Left lung (tissue), 10 donors: Measurements from ENCODE around the gene SMIM22. TPM values are rescaled to one million over a fixed set of nuclear protein-coding genes. Genes with fewer than 3 reads are reported as not detected.

ENCODE experiments used
- ATAC-seq: fragments of 200-7000 bp; cut with Tn5 transposase; one replicate; pipeline ENCODE4 v1.9.1; 2020; ENCODE audit warnings: moderate library complexity
- DNase-seq, 4 donors: peaks; one replicate each; pipeline ENCODE4 v3.0.0-alpha.2; 2013 to 2020
- H3K27ac ChIP-seq, 2 donors: fragments of 200-600 bp; sonication (generic) in 1 of 2; one replicate each; pipeline versions ENCODE4 v1.5.0 to v1.8.0; 2020 to 2021
- H3K27me3 ChIP-seq, 2 donors: fragments of 200-600 bp; sonication (generic) in 1 of 2; one replicate each; pipeline versions ENCODE4 v1.5.0 to v1.8.0; 2020 to 2021
- H3K36me3 ChIP-seq, 2 donors: fragments of 200-600 bp; sonication (generic) in 1 of 2; one replicate each; pipeline versions ENCODE4 v1.5.0 to v1.8.0; 2020 to 2021
- H3K4me1 ChIP-seq, 2 donors: fragments of 200-600 bp; one replicate each; pipeline ENCODE4 v1.8.0; 2021
- H3K4me3 ChIP-seq, 2 donors: fragments of 200-600 bp; sonication (generic) in 1 of 2; one replicate each; pipeline versions ENCODE4 v1.5.0 to v1.8.0; 2020 to 2021; ENCODE audit warnings: mild to moderate bottlenecking in 1 of 2
- H3K9me3 ChIP-seq, 2 donors: fragments of 200-600 bp; sonication (generic) in 1 of 2; one replicate each; pipeline versions ENCODE4 v1.5.0 to v1.8.0; 2020 to 2021
- intact Hi-C, 2 donors: fragments of 100-400 bp; cut with DNase I; formaldehyde crosslinking; loops; one replicate each; pipeline versions ENCODE4 v1.11.2 to v1.14.2; 2022
- polyA plus RNA-seq, 6 donors: library from polyadenylated mRNA; unstranded; fragments of 120-200 nt; gene quantifications; one replicate each; pipeline ENCODE4 v1.2.1, GENCODE V29; 2013; ENCODE audit not compliant: insufficient read length in 6 of 6
- total RNA-seq, 2 donors: library from RNA; stranded (reverse); fragmentation: NEBNext Ultra II Directional; extraction: Animal tissue kit (Norgen Biotek cat#: 25700); gene quantifications; one replicate each; pipeline ENCODE4 v1.2.1, GENCODE V29; 2021
- TF ChIP-seq, protein P1 (sequence below), 2 donors: fragments of 200-600 bp; sonication (generic) in 1 of 2; IDR thresholded peaks; one replicate each; pipeline versions ENCODE4 v1.5.0 to v1.8.0; 2021; ENCODE audit warnings: antibody characterized with exemption in 2 of 2
- donor health status: DM: no; HTN: yes; CAD: no.
- donor health status: DM: no; HTN: no; CAD: no.

Gene SMIM22
- total and polyA plus RNA-seq, 8 donors, result 3.4 to 40.5 (median 4.5) TPM

GRCh38 chr16:4832698-4833343, 37.7 kb downstream of the SMIM22 start:
- H3K4me3 ChIP-seq, result no peak overlapping the region
- no peak overlapping the region for H3K27ac ChIP-seq
- intact Hi-C loops, result no loop called here
- peaks cover 7 to 99% of the 10 kb centered on the region in 2 donors for H3K36me3 ChIP-seq
- H3K9me3 ChIP-seq, result no peaks in the 10 kb centered on the region
- no peaks in the 10 kb centered on the region for H3K27me3 ChIP-seq
- H3K4me1 ChIP-seq, result no peaks in the 10 kb centered on the region
- no peak for DNase-seq
- no peak for ATAC-seq
- TF ChIP-seq, protein P1, sequence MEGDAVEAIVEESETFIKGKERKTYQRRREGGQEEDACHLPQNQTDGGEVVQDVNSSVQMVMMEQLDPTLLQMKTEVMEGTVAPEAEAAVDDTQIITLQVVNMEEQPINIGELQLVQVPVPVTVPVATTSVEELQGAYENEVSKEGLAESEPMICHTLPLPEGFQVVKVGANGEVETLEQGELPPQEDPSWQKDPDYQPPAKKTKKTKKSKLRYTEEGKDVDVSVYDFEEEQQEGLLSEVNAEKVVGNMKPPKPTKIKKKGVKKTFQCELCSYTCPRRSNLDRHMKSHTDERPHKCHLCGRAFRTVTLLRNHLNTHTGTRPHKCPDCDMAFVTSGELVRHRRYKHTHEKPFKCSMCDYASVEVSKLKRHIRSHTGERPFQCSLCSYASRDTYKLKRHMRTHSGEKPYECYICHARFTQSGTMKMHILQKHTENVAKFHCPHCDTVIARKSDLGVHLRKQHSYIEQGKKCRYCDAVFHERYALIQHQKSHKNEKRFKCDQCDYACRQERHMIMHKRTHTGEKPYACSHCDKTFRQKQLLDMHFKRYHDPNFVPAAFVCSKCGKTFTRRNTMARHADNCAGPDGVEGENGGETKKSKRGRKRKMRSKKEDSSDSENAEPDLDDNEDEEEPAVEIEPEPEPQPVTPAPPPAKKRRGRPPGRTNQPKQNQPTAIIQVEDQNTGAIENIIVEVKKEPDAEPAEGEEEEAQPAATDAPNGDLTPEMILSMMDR (IDR thresholded peaks at IDR 0.05), result no peak

DNA sequence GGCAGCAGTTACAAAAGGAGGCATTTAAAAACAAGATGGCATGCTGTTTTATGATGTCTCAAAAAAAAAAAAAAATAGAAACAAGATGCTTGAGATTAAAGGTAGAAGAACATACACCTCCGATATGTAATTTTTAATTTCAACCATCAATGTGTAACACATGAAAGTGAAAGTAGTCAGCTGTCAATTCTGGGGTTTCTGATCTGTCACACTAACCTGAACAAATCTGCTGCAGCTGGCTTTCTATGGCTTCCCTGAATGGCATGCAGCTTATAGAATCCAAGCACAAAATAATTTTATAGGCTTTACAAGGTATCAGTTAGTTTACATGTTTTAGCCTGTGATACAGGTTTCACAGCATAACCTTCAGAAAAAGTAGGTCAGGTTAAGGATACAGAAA, 38.4 kb downstream of the SMIM22 start:
- Histone ChIP-seq H3K27ac (no peak overlapping the region), H3K4me1 (no peaks in the 10 kb centered on the region), H3K4me3 (no peak overlapping the region), H3K27me3 (no peaks in the 10 kb centered on the region), H3K36me3 (peaks cover 7 to 99% of the 10 kb centered on the region in 2 donors), H3K9me3 (no peaks in the 10 kb centered on the region)
- TF ChIP-seq, protein P1 (IDR thresholded peaks at IDR 0.05), result no peak
- no peak for ATAC-seq
- intact Hi-C loops, result no loop called here
- no peak for DNase-seq

DNA sequence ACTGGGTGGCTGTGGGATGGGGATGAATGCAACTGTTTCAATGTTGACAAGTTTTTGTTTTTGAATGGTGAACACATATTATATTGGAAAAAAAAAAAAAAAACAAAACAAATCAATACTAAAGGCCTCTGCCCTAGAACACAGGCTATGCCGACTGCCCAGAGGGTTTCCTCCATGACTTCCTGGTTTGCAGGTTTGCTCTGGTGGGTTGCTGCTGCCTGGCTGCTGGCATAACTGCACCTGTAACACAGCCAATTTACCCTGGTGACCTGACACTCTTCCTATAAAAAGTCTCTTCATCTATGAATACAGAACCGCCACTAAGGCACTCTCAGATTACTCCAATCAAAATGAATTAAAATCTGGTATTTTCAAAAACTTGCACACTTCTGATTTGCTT, 41.6 kb downstream of the SMIM22 start:
- TF ChIP-seq, protein P1 (IDR thresholded peaks at IDR 0.05), result no peak
- peaks cover 4 to 99% of the 10 kb centered on the region in 2 donors for H3K36me3 ChIP-seq
- no peaks in the 10 kb centered on the region for H3K4me1 ChIP-seq
- ATAC-seq (no peak), DNase-seq (no peak)
- no peak overlapping the region for H3K4me3 ChIP-seq
- intact Hi-C loops, result no loop called here
- no peak overlapping the region for H3K27ac ChIP-seq
- no peaks in the 10 kb centered on the region for H3K27me3 ChIP-seq
- no peaks in the 10 kb centered on the region for H3K9me3 ChIP-seq

DNA sequence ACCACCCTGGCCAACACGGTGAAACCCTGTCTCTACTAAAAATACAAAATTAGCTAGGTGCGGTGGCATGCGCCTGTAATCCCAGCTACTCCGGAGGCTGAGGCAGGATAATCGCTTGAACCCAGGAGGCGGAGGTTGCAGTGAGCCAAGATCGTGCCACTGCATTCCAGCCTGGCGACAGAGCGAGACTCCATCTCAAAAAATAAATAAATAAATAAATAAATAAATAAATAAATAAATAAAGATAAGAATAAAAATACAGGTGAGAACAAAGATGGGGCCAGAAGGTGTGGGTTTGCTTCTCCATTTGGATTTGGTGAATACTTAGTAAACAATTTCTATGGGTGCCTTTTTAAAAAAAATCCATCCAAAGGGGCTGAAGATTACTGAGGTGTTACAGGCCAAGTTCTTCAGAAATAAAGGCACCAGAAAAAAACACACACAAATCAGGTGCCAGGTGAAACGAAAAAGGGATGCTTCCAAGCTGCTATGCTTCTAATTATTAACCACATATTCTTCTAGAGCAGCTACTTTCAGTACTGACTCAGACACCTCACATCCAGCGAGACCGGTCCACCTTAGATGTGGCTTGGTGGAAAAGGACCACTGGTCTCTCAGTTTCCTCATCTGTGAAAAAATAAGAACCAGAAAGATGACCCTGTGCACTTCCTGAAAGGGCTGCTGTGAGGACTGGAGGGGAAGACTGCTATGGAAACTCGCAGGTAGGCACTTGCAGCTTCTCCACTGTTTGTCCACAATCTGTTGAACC, 42.7 kb downstream of the SMIM22 start:
- intact Hi-C loops, result no loop called here
- Histone ChIP-seq H3K27ac (no peak overlapping the region), H3K4me3 (no peak overlapping the region), H3K36me3 (peaks cover 0 to 99% of the 10 kb centered on the region in 2 donors), H3K4me1 (no peaks in the 10 kb centered on the region), H3K27me3 (no peaks in the 10 kb centered on the region), H3K9me3 (no peaks in the 10 kb centered on the region)
- TF ChIP-seq, protein P1 (IDR thresholded peaks at IDR 0.05), result no peak
- DNase-seq (no peak), ATAC-seq (no peak)

GRCh38 chr16:4839942-4840341, 44.8 kb downstream of the SMIM22 start:
- Histone ChIP-seq H3K4me3 (no peak overlapping the region), H3K4me1 (peaks cover 0 to 9% of the 10 kb centered on the region in 2 donors), H3K27ac (no peak overlapping the region), H3K9me3 (no peaks in the 10 kb centered on the region), H3K27me3 (no peaks in the 10 kb centered on the region), H3K36me3 (peaks cover 0 to 100% of the 10 kb centered on the region in 2 donors)
- intact Hi-C loops, result no loop called here
- TF ChIP-seq, protein P1 (IDR thresholded peaks at IDR 0.05), result no peak
- ATAC-seq (no peak), DNase-seq (no peak)
